Activated naive CD4-positive, alpha-beta T cell treated with anti-CD3 and anti-CD28 coated beads, Interleukin-2, amount 50 U/mL, for 16 hours (primary cell): ENCODE results near the gene EPB42.
"Not testable (repeated sequence)": the region's sequence is repeated elsewhere in the genome, so short reads cannot be mapped to it uniquely, and the experiment has no call there.

Source experiments
- DNase-seq: peaks from one replicate; pipeline ENCODE4 v3.0.0-alpha.2; 2020

Gene EPB42

GRCh38 chr15:43211224-43211735 is 9.5 kb downstream of the EPB42 start:
- DNase-seq = no peak

DNA sequence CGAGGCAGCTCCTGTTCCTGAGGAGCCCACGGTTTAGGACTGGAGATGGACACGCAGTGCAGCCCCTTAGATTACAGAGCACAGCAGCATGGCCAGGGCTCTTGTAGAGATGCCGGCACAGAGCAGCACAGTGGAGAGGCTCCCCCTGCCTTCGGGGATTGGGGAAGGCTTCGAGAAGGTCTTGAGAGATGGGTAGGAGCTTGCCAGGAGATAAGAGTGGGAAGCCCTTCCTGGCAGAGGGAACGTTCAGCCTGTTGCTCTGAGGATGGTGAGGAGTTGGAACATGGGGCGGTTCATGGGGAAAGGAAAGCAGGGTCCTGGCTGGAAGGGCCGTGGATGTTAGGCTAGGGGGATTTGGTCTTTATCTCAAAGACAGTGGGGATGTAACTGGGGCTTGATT is 10.0 kb downstream of the EPB42 start:
- DNase-seq = no peak

GRCh38 chr15:43210172-43210745 is 10.6 kb downstream of the EPB42 start:
- no peak for DNase-seq

- no peak for DNase-seq
These were observed 11.6 kb downstream of the EPB42 start for GRCh38 chr15:43209059-43209824.

- DNase-seq = no peak
These were observed 12.5 kb downstream of the EPB42 start for GRCh38 chr15:43208052-43209002.

DNA sequence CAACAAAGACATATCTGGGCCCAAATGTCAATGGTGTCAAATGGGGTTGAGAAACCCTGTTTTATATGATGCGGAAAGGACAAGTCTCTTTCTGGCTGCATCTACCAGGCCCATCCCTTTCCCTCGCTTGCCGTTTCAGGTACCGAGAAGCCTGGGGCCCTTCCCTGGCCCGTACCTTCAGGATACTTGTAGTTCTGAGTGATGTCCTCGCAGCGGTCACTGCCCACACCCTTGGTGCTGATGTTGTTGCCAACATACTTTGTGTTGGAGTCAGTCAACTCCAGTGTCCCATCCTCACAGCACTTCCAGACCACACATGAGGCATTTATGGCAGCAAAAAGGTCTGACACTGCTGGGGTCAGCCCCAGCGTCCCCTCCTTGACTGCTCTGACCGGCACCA is 13.8 kb downstream of the EPB42 start:
- no peak for DNase-seq

DNA sequence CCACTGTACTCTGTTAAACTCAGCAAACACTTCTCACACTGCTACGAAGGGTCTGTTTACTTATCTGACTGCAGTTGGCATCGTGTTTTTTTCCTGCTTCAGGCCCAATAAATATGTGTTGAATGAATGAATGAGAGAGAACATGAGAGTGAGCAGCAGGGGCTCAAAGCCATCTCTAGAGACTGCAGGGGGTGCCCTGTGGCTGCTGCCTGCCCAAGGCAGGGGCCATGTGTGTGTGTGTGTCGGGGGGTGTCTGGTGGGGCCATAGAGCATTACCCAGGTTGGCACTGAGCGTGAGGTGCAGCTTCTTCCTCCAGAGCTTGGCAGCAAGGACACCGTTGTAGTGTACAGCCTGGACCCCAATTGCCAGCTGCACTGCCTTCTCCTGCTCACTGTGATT is 14.8 kb downstream of the EPB42 start:
- DNase-seq = no peak

GRCh38 chr15:43204016-43204901 is 16.6 kb downstream of the EPB42 start:
- peak; percentile 50 for DNase-seq

GRCh38 chr15:43199945-43200488 is 20.8 kb downstream of the EPB42 start:
- no peak for DNase-seq

- DNase-seq = no peak
These were observed 21.8 kb downstream of the EPB42 start for GRCh38 chr15:43198992-43199391.

DNA sequence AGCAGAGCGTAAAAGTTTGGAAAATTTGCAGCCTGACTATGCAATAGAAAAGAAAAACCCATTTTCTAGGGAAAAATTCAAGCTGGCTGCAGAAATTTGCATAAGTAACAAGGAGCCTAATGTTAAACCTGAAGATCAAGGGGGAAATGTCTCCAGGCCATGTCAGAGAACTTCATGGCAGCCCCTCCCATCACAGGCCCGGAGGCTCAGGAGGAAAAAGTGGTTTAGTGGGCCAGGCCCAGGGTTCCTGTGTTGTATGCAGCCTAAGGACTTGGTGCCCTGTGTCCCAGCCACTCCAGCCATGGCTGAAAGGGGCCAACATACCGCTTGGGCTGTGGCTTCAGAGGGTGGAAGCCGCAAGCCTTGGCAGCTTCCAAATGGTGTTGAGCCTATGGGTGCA is 22.3 kb downstream of the EPB42 start:
- not testable (repeated sequence) for DNase-seq

DNA sequence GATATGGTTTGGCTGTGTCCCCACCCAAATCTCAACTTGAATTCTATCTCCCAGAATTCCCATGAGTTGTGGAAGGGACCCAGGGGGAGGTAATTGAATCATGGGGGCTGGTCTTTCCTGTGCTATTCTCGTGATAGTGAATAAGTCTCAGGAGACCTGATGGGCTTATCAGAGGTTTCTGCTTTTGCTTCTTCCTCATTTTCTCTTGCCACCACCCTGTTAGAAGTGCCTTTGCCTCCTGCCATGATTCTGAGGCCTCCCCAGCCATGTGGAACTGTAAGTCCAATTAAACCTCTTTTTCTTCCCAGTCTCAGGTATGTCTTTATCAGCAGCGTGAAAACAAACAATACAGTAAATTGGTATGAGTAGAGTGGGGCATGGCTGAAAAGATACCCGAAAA is 23.0 kb downstream of the EPB42 start:
- not testable (repeated sequence) for DNase-seq

DNA sequence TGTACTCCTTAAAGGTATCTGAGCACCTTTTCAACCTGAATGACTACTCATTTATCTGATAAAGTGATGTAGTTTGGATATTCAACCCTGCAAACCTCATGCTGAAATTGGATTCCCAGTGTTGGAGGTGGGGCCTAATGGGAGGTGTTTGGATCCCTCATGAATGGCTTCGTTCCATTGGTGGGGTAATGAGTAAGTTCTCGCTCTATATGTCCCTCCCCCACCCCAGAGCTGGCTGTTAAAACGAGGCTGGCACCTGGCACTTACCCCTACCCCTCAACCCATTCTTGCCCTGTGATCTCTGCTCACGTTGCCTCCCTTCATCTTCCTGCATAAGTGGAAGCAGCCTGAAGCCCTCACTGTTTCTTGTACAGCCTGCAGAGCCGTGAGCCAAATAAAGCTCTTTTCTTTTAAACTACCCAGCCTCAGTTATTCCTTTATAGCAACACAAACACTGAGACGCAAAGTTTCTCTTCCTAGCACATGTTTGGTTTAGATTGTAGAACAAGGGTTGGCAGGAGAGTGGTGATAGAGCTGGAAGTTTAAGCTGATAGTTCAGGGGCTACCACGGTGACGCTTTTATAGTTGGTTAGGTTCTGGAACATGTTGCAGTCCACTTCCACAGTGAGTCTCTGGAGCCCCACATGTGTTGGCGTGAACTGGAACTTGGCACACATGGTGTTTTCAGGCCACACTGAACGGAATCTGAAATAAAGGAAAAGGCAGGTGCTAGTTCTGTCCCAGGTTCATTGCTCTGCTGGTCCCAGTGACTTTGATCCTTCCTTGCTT is 23.9 kb downstream of the EPB42 start:
- DNase-seq = no peak

GRCh38 chr15:43194795-43195194 is 26.0 kb downstream of the EPB42 start:
- no peak for DNase-seq

DNA sequence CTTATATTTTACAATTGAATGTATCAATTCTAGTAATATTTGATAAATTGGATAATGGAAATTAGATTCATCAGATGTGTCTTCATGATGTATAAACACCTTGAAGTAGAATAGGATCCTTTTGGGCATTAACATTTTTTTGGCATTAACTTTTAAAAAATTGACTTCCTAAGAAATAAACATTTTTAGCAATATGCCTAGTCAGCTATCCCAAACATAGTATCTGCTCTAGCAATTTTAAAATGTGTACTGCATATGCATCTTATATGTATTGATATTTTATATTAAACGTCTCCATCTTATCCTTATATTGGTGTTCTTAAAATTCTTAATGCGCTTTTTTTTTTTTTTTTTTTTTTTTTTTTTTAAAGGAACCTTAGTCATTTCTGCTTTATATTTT is 27.1 kb downstream of the EPB42 start:
- no peak for DNase-seq

- DNase-seq = no peak
These were observed 30.6 kb downstream of the EPB42 start for GRCh38 chr15:43190178-43190577.

GRCh38 chr15:43189296-43189695 is 31.5 kb downstream of the EPB42 start:
- DNase-seq = no peak

GRCh38 chr15:43187544-43188155 is 33.2 kb downstream of the EPB42 start:
- DNase-seq = no peak

- no peak for DNase-seq
These were observed 34.8 kb downstream of the EPB42 start for GRCh38 chr15:43186003-43186353.

- peak; percentile 76 for DNase-seq
These were observed 35.4 kb downstream of the EPB42 start, which contains the start of gene CCNDBP1 for GRCh38 chr15:43185157-43186002. CCNDBP1 (plus strand) TSS chr15:43185403; CDS start chr15:43185499, 96 bp downstream.
